OCI-LY3 (cell line): ENCODE results near the gene PDE4D.
"Not testable (repeated sequence)": the region's sequence is repeated elsewhere in the genome, so short reads cannot be mapped to it uniquely, and the experiment has no call there.

Source experiments
- H2AFZ ChIP-seq: fragments of 200-600, 300-600 bp; shearing (Covaris generic); 2 replicates; pipeline ENCODE4 v1.6.0; 2014; ENCODE audit warnings: antibody characterized with exemption, low read depth, low read length
- H3K27ac ChIP-seq: fragments of 200-600, 300-600 bp; sonication (generic); 2 replicates; pipeline ENCODE4 v1.5.1; 2014; ENCODE audit warnings: mild to moderate bottlenecking, low read length, moderate library complexity, mixed read lengths
- H3K27me3 ChIP-seq: fragments of 200-600, 300-600 bp; sonication (generic); 2 replicates; pipeline ENCODE4 v1.6.1; 2014; ENCODE audit warnings: low read depth, low read length, mixed read lengths
- H3K36me3 ChIP-seq: fragments of 200-600, 300-600 bp; sonication (generic); replicated peaks from 2 replicates; pipeline ENCODE3; 2014; ENCODE audit warnings: low read depth, low read length, mixed read lengths
- H3K4me1 ChIP-seq: fragments of 300-600, 200-600 bp; sonication (generic); 2 replicates; pipeline ENCODE4 v1.6.1; 2014; ENCODE audit warnings: low read length, mixed read lengths
- H3K4me2 ChIP-seq: fragments of 200-600, 300-600 bp; sonication (generic); 2 replicates; pipeline ENCODE4 v1.6.1; 2014; ENCODE audit warnings: low read length, mixed read lengths
- H3K4me3 ChIP-seq: fragments of 300-600, 200-600 bp; sonication (generic); 2 replicates; pipeline ENCODE4 v1.5.1; 2014; ENCODE audit warnings: antibody characterized with exemption, mild to moderate bottlenecking, low read length, moderate library complexity
- H3K79me2 ChIP-seq: fragments of 300-600, 200-600 bp; shearing (Covaris generic); 2 replicates; pipeline ENCODE4 v1.6.1; 2014; ENCODE audit warnings: mild to moderate bottlenecking, low read length, mixed read lengths
- H3K9ac ChIP-seq: fragments of 300-600, 200-600 bp; shearing (Covaris generic); 2 replicates; pipeline ENCODE4 v1.6.0; 2014; ENCODE audit warnings: mild to moderate bottlenecking, low read length, moderate library complexity
- H3K9me3 ChIP-seq: fragments of 200-600, 300-600 bp; shearing (Covaris generic); 2 replicates; pipeline ENCODE4 v1.6.1; 2014; ENCODE audit warnings: low read length, mixed read lengths; ENCODE audit not compliant: insufficient read depth
- H4K20me1 ChIP-seq: fragments of 200-600, 300-600 bp; sonication (generic); 2 replicates; pipeline ENCODE4 v1.6.1; 2016; ENCODE audit warnings: low read length, mixed read lengths; ENCODE audit not compliant: insufficient read depth
- CTCF ChIP-seq: fragments of 200-600, 300-600 bp; sonication (generic); IDR thresholded peaks from 2 replicates; pipeline ENCODE4 v1.5.1; 2014; ENCODE audit warnings: antibody characterized with exemption, low read length, low read depth
- EZH2phosphoT487 ChIP-seq: fragments of 200-600 bp; shearing (Covaris generic); IDR thresholded peaks from 2 replicates; pipeline ENCODE4 v1.6.1; 2018; ENCODE audit warnings: antibody characterized with exemption, mixed run types, low read depth

The PDE4D gene

DNA sequence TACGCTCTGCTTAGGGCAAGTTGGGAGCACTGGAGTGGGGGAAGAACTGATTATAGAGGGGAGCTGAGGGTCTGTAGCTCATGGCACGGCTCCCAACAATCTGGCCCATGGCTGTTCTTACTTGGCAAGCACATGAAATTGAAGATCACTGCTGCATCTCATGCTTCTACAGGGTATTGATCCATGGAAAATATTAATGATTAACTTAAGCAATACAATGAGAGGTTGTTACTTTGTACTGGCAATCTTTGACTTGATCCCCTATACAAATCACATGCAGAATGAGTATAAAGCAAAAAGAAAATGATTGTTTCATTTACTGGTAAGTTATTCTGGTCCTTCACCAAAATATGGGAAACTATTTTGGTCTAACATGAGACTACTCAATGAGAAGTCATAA, 481.1 kb downstream of the PDE4D start:
- TF ChIP-seq EZH2phosphoT487 (no peak), CTCF (no peak)
- Histone ChIP-seq H3K9me3 (no peaks in the 10 kb centered on the region), H2AFZ (no peak overlapping the region), H3K36me3 (no peaks in the 10 kb centered on the region), H3K4me3 (no peak overlapping the region), H3K79me2 (no peaks in the 10 kb centered on the region), H3K4me2 (no peak overlapping the region), H4K20me1 (no peaks in the 10 kb centered on the region), H3K27me3 (no peaks in the 10 kb centered on the region), H3K4me1 (no peaks in the 10 kb centered on the region), H3K9ac (no peak overlapping the region), H3K27ac (no peak overlapping the region)

- H3K27ac ChIP-seq, H3K27me3 ChIP-seq, H3K79me2 ChIP-seq: not testable (repeated sequence)
Observed at GRCh38 chr5:59408997-59409396, 484.5 kb downstream of the PDE4D start.

GRCh38 chr5:59407967-59408366, 485.6 kb downstream of the PDE4D start:
- no peaks in the 10 kb centered on the region for H4K20me1 ChIP-seq
- H3K4me1 ChIP-seq: no peaks in the 10 kb centered on the region
- H3K27me3 ChIP-seq: no peaks in the 10 kb centered on the region
- TF ChIP-seq EZH2phosphoT487: no peak
- no peak for TF ChIP-seq CTCF
- no peak overlapping the region for H2AFZ ChIP-seq
- no peak overlapping the region for H3K4me3 ChIP-seq
- no peaks in the 10 kb centered on the region for H3K9me3 ChIP-seq
- H3K27ac ChIP-seq: no peak overlapping the region
- no peak overlapping the region for H3K4me2 ChIP-seq
- no peaks in the 10 kb centered on the region for H3K36me3 ChIP-seq
- H3K79me2 ChIP-seq: no peaks in the 10 kb centered on the region
- no peak overlapping the region for H3K9ac ChIP-seq

More at GRCh38 chr5:59408997-59409396, 484.5 kb downstream of the PDE4D start:
- H3K4me2 ChIP-seq, H3K9ac ChIP-seq, H3K36me3 ChIP-seq, H3K4me1 ChIP-seq, H3K9me3 ChIP-seq, H2AFZ ChIP-seq, H4K20me1 ChIP-seq, H3K4me3 ChIP-seq: not testable (repeated sequence)

DNA sequence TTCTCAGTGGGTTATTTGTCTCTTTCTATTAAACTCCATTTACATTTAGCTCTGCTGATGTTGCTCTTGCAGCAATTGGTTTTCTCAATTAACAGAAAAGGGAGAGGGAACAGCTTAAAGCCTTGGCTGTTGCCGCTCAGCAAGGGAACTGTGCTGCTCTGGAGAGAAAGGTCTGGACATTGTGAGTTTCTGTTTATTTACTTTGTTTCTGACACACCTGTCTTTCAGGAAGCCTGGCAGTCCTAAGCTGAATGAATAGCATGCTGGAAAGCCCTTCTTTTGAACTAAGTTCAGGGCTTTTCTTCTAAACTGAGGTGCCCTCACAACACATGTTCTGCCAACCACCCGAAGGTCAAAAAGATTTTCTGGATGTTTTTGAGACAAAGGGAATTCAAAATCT, 491.9 kb downstream of the PDE4D start:
- Histone ChIP-seq H3K36me3 (no peaks in the 10 kb centered on the region), H3K4me2 (no peak overlapping the region), H2AFZ (no peak overlapping the region), H3K9me3 (no peaks in the 10 kb centered on the region), H3K4me1 (no peaks in the 10 kb centered on the region), H3K4me3 (no peak overlapping the region), H3K27ac (no peak overlapping the region), H3K27me3 (no peaks in the 10 kb centered on the region), H4K20me1 (no peaks in the 10 kb centered on the region), H3K9ac (no peak overlapping the region), H3K79me2 (no peaks in the 10 kb centered on the region)
- TF ChIP-seq CTCF (no peak), EZH2phosphoT487 (no peak)

DNA sequence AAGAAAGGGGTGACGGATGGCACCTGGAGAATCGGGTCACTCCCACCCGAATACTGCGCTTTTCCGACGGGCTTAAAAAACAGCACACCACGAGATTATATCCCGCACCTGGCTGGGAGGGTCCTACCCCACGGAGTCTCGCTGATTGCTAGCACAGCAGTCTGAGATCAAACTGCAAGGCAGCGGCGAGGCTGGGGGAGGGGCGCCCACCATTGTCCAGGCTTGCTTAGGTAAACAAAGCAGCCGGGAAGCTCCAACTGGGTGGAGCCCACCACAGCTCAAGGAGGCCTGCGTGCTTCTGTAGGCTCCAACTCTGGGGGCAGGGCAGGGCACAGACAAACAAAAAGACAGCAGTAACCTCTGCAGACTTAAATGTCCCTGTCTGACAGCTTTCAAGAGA, 498.6 kb downstream of the PDE4D start:
- not testable (repeated sequence) for H3K9ac ChIP-seq, H3K36me3 ChIP-seq, H3K79me2 ChIP-seq, H3K4me2 ChIP-seq, H3K9me3 ChIP-seq, H3K27ac ChIP-seq, H3K4me1 ChIP-seq, H3K4me3 ChIP-seq, H4K20me1 ChIP-seq, H2AFZ ChIP-seq, H3K27me3 ChIP-seq
